CMK (cell line): Measurements from ENCODE around the gene GRIK5.

Experiments used
- DNase-seq: peaks from one replicate; pipeline ENCODE4 v3.0.0-alpha.2; 2010; ENCODE audit warnings: low read depth

GRIK5 gene

GRCh38 chr19:42095814-42096230 is 25.8 kb upstream of the GRIK5 start:
- no peak for DNase-seq

GRCh38 chr19:42095142-42095813 is 25.3 kb upstream of the GRIK5 start:
- DNase-seq, result no peak

GRCh38 chr19:42093926-42094325 is 23.9 kb upstream of the GRIK5 start:
- DNase-seq, result no peak

- DNase-seq, result no peak
Observed at GRCh38 chr19:42093505-42093904, 23.5 kb upstream of the GRIK5 start.

- DNase-seq, result no peak
Observed at GRCh38 chr19:42092350-42092749, 22.3 kb upstream of the GRIK5 start.

- DNase-seq, result no peak
Observed at GRCh38 chr19:42091742-42092141, 21.7 kb upstream of the GRIK5 start.

GRCh38 chr19:42091300-42091699 is 21.3 kb upstream of the GRIK5 start:
- no peak for DNase-seq

- DNase-seq, result no peak
Observed at GRCh38 chr19:42090672-42091071, 20.7 kb upstream of the GRIK5 start.

- DNase-seq, result no peak
Observed at GRCh38 chr19:42089772-42090171, 19.8 kb upstream of the GRIK5 start.

- no peak for DNase-seq
Observed at GRCh38 chr19:42089191-42089750, 19.3 kb upstream of the GRIK5 start.

- DNase-seq, result no peak
Observed at GRCh38 chr19:42088471-42089190, 18.6 kb upstream of the GRIK5 start.

- no peak for DNase-seq
Observed at GRCh38 chr19:42086770-42087550, 17.0 kb upstream of the GRIK5 start.

GRCh38 chr19:42086188-42086736 is 16.3 kb upstream of the GRIK5 start:
- DNase-seq, result no peak

GRCh38 chr19:42083537-42083936 is 13.5 kb upstream of the GRIK5 start:
- no peak for DNase-seq

- DNase-seq, result no peak
Observed at GRCh38 chr19:42081584-42082203, 11.7 kb upstream of the GRIK5 start.

GRCh38 chr19:42080764-42081375 is 10.9 kb upstream of the GRIK5 start:
- DNase-seq, result no peak

GRCh38 chr19:42079886-42080763 is 10.1 kb upstream of the GRIK5 start:
- no peak for DNase-seq

- DNase-seq, result no peak
Observed at GRCh38 chr19:42079276-42079669, 9.3 kb upstream of the GRIK5 start.

GRCh38 chr19:42078538-42079275 is 8.7 kb upstream of the GRIK5 start:
- no peak for DNase-seq

- DNase-seq, result no peak
Observed at GRCh38 chr19:42078058-42078457, 8.1 kb upstream of the GRIK5 start.
